SU-DHL-6 (cell line): ENCODE data around the gene URB2.

Source experiments
- EZH2phosphoT487 ChIP-seq: fragments of 200-600 bp; sonication (generic), shearing (Covaris generic); conservative IDR thresholded peaks from 2 replicates; pipeline ENCODE4 v1.6.1; 2018; ENCODE audit warnings: mild to moderate bottlenecking, antibody characterized with exemption, low read length, moderate library complexity, mixed read lengths
- TF ChIP-seq, protein P1 (sequence below): fragments of 200-600 bp; sonication (generic); IDR thresholded peaks from one replicate; pipeline ENCODE4 v1.5.1; 2017; ENCODE audit warnings: antibody characterized with exemption, mild to moderate bottlenecking, low read length, moderate library complexity; ENCODE audit not compliant: insufficient read depth, poor library complexity, severe bottlenecking

DNA sequence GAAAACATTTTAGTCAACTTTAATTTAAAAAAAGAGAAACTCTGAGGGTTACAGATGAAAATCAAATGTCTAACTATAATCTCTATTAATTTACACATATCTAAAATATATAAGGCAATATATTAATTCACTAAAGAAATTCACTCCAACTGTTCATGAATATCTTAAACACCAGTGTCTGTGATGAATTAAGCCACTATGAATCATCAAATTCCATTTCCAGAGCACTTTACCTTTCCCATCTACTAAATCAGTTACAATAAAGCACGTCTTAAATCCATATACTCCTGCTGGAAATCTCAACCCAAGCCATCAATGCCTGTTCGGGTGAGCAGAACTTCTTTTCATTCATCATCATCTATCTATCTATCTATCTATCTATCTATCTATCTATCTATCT is 4.4 kb upstream of the URB2 start:
- TF ChIP-seq, protein P1, sequence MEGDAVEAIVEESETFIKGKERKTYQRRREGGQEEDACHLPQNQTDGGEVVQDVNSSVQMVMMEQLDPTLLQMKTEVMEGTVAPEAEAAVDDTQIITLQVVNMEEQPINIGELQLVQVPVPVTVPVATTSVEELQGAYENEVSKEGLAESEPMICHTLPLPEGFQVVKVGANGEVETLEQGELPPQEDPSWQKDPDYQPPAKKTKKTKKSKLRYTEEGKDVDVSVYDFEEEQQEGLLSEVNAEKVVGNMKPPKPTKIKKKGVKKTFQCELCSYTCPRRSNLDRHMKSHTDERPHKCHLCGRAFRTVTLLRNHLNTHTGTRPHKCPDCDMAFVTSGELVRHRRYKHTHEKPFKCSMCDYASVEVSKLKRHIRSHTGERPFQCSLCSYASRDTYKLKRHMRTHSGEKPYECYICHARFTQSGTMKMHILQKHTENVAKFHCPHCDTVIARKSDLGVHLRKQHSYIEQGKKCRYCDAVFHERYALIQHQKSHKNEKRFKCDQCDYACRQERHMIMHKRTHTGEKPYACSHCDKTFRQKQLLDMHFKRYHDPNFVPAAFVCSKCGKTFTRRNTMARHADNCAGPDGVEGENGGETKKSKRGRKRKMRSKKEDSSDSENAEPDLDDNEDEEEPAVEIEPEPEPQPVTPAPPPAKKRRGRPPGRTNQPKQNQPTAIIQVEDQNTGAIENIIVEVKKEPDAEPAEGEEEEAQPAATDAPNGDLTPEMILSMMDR: no peak
- no peak for TF ChIP-seq EZH2phosphoT487
